HTERT RPE-1 (cell line): ENCODE measurements around the gene CHD3.

Source experiments
- in situ Hi-C: fragments of 300-500 bp; cut with MboI; formaldehyde crosslinking; loops from 4 replicates; pipeline ENCODE4 v1.14.3; 2020; ENCODE audit warnings: low sequenced_read_pairs

CHD3 gene

DNA sequence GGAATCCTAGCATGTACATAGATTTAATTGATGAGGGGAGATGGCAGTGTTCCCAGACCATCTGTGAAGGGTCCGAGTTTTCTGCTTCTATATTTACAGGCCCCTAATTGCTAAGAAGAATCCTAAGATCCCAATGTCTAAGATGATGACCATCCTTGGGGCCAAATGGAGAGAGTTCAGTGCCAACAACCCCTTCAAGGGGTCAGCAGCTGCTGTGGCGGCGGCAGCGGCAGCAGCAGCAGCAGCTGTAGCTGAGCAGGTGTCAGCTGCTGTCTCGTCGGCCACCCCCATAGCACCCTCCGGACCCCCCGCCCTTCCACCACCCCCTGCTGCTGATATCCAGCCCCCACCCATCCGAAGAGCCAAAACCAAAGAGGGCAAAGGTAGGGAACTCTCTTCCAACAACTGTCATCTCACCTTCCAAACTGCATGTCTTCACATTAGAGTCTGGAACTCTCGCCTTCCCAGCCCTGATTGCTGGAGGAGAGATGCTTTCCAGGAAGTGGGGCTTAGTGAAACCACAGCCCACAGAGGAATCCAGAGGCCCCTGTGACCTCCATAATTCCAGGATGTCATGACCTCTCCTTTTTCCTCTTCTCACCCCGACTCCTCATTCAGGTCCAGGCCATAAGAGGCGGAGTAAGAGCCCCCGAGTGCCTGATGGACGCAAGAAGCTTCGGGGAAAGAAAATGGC lies 4.7 kb downstream of the CHD3 start:
- in situ Hi-C loops, result no loop called here

DNA sequence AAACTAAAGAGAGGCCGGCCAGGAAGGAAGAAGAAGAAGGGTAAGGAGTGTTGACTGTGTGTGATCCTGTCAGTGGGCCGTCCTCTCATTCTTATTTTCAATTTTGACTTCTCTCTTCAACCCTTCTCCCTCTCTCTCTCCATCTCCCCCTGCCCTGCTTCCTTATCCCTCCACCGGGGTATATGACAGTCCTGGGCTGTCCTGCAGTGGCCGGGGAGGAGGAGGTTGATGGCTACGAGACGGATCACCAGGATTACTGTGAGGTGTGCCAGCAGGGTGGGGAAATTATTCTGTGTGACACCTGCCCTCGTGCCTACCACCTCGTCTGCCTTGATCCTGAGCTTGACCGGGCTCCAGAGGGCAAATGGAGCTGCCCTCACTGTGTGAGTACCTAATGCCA lies 5.6 kb downstream of the CHD3 start:
- in situ Hi-C loops, result no loop called here

DNA sequence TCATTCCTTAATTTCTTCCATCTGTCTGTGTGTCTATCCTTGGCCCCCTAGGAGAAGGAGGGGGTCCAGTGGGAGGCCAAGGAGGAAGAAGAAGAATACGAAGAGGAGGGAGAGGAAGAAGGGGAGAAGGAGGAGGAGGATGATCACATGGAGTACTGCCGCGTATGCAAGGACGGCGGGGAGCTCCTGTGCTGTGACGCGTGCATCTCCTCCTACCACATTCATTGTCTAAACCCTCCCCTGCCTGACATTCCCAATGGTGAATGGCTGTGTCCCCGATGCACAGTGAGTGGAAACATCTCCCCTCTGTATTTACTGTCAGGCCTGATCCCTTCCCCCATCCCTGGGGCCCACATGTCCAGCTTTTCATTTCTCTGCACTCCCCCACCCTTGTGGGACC lies 6.3 kb downstream of the CHD3 start:
- in situ Hi-C loops, result no loop called here

DNA sequence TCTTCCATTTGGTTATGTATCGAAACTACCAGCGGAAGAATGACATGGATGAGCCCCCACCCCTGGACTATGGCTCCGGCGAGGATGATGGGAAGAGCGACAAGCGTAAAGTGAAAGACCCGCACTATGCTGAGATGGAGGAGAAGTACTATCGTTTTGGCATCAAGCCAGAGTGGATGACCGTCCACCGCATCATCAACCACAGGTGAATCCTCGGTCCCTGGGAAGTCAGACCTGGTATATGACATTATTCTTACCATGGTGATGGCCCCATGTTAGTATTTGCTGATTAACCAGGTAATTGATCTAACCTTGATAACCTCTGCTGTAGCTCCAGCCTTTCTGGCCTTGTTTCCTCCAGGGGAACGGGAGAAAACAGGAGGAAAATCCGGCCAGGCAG lies 8.5 kb downstream of the CHD3 start:
- in situ Hi-C loops, result no loop called here

DNA sequence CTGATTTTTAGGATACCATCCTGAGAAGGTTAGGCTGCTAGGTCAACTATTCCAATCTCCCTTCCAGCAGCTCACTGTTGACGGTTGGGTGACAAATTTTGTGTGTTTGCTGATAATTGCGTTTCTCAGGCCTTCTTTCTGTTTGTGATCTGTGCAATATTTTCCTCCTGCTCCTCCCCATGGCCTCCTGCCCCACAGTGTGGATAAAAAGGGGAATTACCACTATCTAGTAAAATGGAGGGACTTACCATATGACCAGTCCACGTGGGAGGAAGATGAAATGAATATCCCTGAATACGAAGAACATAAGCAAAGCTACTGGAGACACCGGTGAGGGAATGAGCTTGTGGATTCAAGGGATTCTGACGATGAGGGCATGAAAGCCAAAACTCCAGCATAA lies 9.2 kb downstream of the CHD3 start:
- in situ Hi-C loops, result no loop called here

DNA sequence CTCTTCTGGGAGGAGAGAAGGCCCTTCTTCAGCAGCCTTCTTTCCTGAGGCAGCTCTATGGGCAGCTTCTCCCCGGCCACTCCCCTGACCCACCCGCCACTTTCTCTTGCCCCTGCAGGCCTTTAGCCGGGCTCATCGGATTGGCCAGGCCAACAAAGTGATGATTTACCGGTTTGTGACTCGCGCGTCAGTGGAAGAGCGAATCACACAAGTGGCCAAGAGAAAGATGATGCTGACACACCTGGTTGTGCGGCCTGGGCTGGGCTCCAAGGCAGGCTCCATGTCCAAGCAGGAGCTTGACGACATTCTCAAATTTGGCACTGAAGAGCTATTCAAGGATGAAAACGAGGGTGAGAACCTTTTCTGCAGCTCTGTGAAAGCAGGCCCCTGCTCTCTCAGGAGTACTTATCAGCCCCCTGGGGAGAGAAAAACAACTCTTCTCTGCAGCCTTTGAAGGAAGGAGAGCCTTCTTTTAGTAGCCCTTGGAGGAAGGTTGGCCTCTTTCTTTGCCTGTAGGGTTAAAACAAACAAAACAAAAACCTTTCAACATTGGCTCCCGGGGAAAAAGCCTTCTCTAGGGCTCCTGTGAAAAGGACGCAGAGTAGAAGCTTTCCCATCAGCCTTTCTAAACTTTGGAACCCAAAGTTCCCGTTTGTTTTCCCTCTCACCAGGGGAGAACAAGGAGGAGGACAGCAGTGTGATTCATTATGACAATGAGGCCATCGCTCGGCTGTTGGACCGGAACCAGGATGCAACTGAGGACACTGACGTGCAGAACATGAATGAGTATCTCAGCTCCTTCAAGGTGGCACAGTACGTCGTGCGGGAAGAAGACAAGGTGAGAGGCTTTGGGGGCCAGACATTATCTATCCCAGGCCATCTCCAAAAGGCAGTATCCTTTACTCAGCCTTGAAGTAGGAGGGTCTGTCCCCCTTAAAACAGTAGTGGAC lies 14.8 kb downstream of the CHD3 start:
- in situ Hi-C loops, result no loop called here

DNA sequence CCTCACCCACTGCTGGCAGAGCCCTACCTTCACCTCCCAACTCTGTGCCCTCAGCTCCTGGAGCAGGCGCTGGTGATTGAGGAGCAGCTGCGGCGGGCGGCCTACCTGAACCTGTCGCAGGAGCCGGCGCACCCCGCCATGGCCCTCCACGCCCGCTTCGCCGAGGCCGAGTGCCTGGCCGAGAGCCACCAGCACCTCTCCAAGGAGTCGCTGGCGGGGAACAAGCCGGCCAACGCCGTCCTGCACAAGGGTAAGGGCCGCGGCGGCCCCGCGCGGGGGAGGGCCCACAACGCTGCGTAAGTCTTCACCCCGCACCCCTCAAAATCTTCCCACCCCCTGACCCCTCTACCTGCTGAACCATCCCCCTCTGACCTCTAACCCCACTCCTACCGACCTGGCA lies 20.5 kb downstream of the CHD3 start:
- in situ Hi-C loops, result no loop called here

DNA sequence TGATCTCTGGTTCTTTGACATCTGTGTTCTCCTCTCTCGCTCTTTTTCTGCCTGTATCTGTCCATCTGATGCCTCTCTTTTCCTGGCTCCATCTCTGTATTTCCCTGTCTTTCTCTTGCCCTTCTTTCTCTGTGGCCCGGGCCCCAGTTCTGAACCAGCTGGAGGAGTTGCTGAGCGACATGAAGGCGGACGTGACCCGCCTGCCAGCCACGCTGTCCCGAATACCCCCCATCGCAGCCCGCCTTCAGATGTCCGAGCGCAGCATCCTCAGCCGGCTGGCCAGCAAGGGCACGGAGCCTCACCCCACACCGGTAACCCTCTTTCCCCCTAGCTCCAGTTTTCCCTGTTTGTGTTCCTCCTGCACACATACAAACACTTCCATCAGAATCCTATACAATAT lies 21.7 kb downstream of the CHD3 start:
- in situ Hi-C loops, result no loop called here

DNA sequence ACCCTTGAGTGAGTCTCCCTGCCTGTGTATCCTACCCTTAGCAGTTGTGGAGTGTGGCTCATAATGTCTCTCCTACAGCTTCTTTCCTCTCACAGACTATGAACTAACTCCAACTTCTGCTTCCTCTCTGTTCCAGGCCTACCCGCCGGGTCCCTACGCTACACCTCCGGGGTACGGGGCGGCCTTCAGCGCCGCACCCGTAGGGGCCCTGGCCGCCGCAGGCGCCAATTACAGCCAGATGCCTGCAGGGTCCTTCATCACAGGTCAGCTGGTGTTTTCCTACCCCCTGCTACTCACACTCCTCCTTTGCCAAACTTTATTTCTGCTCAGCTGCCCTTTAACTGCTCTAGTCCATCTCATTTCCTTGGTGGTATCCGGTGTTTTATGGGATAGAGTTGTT lies 22.1 kb downstream of the CHD3 start:
- in situ Hi-C loops, result no loop called here

DNA sequence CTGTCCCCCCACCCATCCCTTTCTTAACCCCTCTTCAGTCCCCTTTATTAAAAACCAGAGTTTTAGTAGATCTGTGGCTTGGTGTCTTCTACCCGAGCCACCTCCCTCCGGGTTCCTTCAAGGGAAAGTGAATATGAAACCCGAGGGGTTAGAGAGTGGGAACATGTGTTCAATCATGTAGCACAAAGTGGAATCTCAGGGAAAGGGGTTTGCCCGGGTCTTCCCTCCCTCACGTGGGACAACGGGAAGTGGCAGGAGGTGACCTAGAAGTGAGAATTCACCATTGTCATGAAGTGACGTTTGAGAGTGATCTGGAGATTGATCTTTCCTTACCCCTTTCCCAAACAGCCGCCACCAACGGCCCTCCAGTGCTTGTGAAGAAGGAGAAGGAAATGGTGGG lies 22.5 kb downstream of the CHD3 start:
- in situ Hi-C loops, result no loop called here

DNA sequence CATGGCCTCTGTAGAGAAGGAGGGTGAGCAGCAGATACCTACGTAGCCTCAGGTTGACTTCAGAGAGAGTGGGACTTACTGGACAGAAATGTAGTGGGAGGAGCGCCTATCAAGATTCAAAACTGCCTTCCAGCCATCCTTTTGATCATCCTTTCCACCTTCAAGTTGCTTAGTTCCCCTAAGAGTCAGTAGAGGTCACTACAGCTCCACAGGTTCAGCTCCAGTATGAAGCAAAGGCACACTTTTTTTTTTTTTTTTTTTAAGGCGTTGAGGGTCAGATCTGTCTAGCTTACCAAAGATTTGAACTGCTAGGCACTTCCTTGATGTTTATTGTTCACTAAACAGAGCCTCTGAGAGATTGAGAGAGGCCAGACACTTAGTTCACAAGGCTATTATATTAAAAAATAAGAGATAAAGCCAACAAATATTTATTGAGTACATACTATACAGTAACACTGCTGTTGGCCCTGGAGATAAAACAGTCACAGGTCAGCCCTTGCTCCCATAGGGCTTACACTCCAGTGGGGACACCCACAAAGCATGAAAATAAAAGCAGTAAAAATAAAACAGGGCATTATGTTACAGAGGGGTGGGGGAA lies 24.4 kb downstream of the CHD3 start:
- in situ Hi-C loops, result no loop called here

DNA sequence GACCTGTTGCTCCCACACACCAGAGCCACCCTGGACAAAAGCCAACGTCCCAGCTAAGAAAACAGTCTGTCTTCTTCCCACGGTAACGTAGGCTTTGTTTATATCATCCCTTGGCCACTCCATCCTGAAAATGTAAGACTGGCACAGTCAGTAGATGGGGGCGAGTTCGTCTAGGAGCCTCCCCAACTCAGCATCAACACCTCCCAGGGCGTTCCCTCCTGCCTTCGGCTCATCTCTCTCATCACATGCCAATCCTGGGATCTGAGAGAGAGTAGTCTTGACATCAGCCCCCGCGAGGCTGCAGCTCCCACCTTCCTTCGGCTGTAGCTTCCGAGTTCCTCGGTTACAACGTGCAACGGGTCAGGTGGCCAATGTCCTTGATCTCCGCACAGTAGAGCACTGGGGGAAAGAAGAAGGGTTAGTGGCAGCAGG lies 26.6 kb downstream of the CHD3 start:
- in situ Hi-C loops, result no loop called here

DNA sequence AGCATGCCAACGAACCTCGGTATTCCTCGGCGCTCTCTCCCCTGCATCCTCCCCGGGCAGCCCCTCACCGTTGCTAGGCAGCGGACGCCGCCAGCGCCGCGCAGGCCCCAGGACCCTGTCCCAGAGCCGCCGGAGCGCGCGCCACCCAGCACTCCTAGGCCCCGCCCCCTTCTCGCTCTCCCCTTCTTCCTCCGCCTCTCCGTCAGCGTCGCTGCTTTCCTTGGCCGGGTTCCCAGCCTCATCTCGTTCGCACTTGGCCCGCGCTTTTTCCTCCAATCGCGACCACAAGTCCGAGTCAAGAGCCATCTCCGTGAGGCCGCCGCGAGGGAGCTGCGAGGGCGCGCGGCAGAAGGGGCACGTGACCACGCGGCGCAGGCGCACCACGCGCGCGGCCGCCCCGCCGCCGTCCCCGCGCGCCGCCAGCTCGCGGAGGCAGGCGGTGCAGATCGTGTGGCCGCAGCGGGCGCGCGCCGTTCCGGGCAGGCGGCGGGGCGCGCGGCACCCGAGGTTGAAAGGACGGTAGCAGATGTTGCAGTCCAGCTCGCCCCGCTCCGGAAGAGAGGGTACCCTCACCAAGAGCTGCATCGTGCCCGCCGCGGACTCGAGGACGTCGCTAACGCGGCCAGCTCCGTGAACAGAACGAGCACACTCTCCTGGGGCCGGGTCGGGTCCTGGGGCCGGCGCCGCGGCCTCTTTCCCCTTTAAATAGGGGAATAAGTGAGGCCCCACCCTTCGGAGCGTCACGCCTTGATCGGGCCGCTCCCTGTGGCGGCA lies 27.2 kb downstream of the CHD3 start, which contains the start of gene RNF227:
RNF227 (minus strand) TSS at position 679 of the 774 bp plus-strand sequence; CDS start at position 585, 94 bp downstream.
- in situ Hi-C loops, result no loop called here

DNA sequence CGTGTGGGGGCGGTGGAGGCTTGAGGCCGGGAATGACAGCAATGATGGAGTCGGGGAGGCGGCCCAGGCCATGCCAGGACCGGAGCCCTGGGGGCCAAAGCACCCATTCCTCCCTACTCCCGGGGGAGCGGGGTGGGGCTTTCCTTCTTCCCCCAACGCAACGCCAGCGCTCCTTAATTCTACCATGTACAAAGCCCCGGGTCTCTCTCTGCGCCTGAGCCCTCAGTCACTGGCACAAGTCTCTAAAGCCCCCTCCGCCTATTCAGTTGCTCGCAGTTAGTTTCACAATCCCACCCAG lies 27.7 kb downstream of the CHD3 start:
- in situ Hi-C loops, result no loop called here

DNA sequence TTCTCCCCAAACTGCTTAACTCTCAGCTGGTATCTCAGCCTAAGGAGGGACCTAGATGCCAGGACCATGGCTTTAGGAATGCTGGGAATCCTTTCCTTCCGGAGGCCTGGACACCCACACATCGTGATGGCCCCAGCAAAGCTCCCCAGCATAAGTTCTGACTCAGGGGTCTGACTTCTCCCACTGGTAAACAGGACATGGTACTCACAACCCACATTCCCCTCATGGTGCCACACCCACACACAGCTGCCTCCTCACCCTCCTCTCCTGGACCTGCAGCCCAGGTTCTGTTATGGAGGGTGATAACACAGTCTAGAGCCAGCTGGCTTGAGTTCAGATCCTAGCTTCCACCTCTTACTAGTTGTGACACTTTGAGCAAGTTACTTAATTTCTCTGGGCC lies 28.2 kb downstream of the CHD3 start:
- in situ Hi-C loops, result no loop called here

DNA sequence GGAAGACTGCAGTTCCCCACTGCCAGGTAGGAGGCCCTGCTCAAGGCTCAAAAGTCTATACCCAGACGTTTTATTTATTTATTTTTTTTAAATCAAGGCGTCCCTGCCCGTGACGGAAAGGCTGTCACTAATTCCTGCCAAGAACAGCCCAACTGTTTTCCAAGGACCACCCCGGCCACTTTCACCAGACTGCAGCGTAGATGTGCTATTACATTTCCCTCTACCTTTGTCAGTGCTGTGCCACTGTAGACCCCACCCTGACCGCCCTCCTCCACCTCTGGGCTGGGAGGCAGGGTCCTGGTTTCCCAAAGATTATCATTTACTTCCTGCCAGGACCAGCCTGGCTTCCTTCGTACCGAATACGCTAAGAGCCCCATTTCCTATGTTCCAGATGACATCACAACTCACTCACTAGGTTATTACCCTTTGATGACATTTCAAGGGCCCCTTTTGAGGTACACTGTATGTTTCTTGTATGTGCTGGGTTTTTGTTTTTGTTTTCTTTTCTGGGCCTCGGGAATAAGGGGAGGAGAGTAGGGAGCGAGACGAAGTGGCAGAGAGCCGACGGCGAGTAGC lies 33.8 kb downstream of the CHD3 start:
- in situ Hi-C loops, result no loop called here

DNA sequence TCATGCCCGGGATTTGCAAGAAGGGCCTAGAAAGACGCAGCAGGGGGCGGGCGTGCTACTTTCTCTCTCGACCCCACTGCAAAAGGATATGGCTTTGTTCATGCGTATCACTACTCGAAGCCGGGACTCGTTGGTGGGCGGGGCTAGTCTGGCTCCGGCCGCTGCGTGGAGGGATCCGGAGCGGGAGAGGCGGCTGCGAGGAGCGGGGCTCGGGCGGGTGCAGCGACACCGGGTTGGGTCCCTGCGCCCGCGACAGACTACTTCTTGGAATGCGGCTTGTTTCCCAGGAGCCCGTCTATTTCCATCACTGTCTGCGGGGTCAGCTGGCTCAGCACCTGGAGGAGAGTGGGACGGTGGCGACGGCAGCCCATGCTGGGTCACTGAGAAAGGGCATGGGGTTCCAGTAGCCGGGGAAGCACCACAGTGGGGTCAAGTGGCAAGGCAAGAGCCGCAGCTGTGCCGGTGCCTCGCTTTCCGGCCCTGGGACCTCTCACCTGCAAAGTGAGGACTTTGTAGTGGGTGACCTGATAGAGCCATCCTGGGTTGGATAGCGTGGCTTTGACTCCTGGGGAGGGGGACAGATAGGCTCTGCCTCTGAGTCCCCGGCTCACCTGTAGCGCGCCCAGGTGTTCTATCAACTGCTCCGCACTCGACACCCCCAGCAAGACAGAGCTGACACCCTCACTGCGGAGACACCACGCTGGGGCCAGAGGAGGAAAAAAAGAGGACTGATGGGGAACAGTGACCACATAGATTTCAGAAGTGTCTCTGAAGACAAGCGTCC lies 34.4 kb downstream of the CHD3 start:
- in situ Hi-C loops, result no loop called here

DNA sequence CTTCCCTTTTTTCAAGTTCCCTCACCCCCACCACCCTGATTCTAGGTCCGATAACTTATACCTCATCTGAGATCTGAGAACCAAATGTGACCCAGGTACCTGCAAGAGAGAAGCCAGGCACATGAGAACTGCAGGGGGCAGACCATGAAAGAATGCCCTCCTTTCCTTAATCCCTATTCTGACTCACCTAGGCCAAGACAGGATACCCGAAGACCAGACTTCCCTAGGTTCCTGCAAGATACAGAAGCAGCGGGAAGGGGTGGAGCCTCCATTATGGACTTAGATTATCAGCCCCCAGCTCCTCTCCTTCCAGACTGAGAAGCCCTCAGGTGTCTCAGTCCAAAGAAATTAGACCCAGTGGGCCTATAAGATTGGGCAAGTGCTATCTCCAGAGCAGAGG lies 39.0 kb downstream of the CHD3 start:
- in situ Hi-C loops, result no loop called here

DNA sequence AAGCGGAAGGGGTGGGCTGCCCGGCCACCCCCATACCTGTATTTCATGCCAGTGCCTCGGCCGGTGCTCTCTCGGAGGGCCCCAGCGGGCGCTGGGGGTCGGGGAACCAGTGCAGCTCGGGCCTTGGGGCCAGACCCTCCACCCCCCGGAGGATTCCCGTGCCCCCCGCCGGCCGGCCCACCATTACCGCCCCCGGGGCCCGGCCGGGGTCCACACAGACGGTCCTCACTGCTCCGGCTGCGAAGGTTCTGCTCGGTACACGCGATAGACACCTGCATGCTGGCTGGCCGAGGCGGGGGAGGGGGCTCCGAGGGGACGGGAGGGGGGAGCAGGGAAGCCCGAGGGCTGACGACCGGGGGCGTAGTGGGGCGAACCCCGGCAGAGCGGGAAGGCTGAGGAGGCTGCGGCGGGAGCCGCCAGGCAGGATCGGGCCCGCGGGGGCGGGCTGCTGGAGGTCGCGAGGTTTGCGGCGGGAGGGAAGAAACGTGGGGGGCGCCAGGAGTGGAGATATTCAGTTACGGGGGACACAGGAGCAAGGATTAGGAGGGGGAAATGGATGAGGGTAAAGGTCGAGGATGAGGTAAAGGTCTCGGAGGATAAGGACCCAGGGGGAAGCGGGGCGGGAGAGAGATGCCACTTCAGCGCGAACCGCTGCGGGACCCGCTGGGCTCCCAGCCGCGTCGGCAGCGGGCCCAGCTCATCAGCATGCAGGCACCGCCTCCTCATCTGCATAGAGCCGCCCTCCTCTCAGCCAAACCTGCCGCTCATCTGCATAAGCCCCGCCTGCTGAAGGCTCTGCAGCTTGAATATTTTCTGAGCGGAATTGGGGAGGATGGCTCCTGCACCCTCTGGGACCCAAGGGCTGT lies 40.8 kb downstream of the CHD3 start, which contains the start of gene KCNAB3:
KCNAB3 (minus strand) TSS at position 699 of the 866 bp plus-strand sequence; CDS start at position 278, 421 bp downstream.
- in situ Hi-C loops, result no loop called here
